ENCODE results near the gene CHST5.

GRCh38 chr16:75482434-75483205, 53.3 kb downstream of the CHST5 start:
- TF ChIP-seq CTCF (IDR thresholded peaks at IDR 0.05) (no peak), POLR2A (IDR thresholded peaks at IDR 0.05) (no peak)

All from adrenal gland (tissue), 5 donors.